GM12874 (cell line): ENCODE data around the gene C11orf24.

Source experiments
- TF ChIP-seq, protein P1 (sequence below): IDR thresholded peaks from 2 replicates; pipeline ENCODE4 v1.5.1; 2011; ENCODE audit warnings: low read depth, mild to moderate bottlenecking, control low read depth, low read length, moderate library complexity; ENCODE audit not compliant: insufficient read depth

The C11orf24 gene

GRCh38 chr11:68264741-68265540 lies 6.8 kb downstream of the C11orf24 start:
- TF ChIP-seq, protein P1, sequence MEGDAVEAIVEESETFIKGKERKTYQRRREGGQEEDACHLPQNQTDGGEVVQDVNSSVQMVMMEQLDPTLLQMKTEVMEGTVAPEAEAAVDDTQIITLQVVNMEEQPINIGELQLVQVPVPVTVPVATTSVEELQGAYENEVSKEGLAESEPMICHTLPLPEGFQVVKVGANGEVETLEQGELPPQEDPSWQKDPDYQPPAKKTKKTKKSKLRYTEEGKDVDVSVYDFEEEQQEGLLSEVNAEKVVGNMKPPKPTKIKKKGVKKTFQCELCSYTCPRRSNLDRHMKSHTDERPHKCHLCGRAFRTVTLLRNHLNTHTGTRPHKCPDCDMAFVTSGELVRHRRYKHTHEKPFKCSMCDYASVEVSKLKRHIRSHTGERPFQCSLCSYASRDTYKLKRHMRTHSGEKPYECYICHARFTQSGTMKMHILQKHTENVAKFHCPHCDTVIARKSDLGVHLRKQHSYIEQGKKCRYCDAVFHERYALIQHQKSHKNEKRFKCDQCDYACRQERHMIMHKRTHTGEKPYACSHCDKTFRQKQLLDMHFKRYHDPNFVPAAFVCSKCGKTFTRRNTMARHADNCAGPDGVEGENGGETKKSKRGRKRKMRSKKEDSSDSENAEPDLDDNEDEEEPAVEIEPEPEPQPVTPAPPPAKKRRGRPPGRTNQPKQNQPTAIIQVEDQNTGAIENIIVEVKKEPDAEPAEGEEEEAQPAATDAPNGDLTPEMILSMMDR = no peak

GRCh38 chr11:68264244-68264643 lies 7.5 kb downstream of the C11orf24 start:
- TF ChIP-seq, protein P1 = no peak

DNA sequence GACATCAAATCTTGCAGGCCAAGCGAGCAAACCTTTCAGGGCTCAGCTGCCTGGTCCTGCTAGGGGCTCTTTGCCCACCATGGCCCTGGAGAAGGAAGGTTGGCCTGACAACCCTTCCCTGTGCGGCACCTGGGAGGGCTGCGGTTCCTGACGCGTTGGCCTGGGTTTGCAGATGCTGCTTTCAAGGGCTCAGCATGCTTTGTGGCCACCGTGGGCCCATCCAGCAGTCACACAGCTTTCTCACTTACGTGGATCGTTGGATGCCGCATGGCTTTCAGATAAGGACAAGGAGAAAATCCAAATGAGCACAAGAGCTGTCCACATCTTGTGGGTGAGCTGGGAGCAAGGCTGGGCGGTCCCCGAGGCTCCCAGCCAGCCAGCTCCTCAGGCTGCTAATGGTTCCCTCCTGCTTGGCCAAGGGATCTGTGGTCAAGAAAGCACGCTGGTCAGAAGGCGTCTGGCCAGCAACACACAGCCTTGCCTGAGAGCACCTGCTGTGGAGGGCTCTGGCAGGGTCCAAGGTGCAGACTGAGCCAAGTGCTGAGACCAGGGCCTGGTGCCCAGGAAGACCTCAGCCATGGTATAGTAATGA lies 8.2 kb downstream of the C11orf24 start:
- TF ChIP-seq, protein P1 = no peak

DNA sequence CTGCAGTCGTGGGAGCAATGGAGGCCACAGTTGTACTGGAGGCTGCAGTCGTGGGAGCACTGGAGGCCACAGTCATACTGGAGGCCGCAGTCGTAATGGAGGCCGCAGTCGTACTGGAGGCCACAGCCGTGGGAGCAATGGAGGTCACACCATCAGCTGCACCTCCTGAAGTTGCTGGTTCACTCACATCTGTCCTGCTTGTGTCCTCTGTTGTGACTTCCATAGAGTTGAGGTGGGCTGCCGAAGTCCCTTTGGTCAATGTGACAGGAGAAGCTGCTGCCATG lies 9.3 kb downstream of the C11orf24 start:
- TF ChIP-seq, protein P1 = no peak

DNA sequence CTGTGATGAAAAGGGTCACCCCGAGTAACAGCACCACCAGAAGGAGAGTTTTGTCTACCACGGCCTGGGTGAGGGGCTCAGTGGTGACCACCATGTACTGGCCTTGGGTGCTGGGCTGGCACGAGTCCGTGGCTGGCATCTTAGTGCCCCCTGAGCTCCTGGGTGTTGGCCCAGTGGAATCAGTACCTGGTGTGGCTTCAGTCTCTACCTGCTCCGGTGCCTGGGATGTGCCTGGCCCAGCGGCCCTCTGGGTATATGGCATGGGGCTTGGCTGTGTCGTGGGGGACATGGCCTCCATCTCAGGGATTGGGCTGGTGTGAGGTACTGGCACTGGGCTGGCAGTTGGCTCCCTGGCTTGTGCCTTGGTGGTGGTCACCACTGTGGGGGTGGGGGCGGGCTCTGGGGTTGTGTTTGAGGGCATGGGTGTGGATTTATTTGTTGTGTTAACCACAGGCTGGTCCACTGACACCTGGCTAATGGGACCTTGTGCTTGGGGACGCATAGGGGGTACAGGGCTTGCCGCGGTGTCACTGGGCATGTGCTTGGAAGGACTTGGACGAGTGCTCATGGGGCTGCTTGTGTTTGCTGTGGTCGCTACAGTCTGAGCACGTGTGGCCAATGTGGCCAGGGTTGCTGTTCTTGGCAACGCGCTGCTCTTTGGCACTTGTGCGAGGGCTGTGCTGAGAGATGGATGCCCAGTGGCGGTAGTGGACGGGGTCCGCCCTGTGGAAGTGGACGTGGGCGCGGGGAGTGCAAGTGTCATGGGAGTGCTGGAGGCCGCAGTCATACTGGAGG lies 9.8 kb downstream of the C11orf24 start:
- TF ChIP-seq, protein P1 = no peak

GRCh38 chr11:68261006-68261405 lies 10.8 kb downstream of the C11orf24 start:
- TF ChIP-seq, protein P1 = no peak

- TF ChIP-seq, protein P1 = no peak
Observed at GRCh38 chr11:68260484-68260883, 11.3 kb downstream of the C11orf24 start.
